AG09319 (cell line): ENCODE results near the gene WDR3.

ENCODE experiments used
- DNase-seq: peaks from one replicate; pipeline ENCODE4 v3.0.0-alpha.2; 2010; ENCODE audit warnings: low read depth; ENCODE audit errors: extremely low read depth
- TF ChIP-seq, protein P1 (sequence below): IDR thresholded peaks from 2 replicates; pipeline ENCODE4 v1.5.1; 2011; ENCODE audit warnings: low read depth, mild to moderate bottlenecking, inconsistent platforms, low read length, moderate library complexity

Gene WDR3

GRCh38 chr1:117929343-117930172 lies at the start of gene WDR3, which contains the start of gene GDAP2:
Gene WDR3, plus strand, starts transcription at chr1:117929739. Its CDS starts 3,581 bp downstream, at chr1:117933320.
Gene GDAP2, minus strand, starts transcription at chr1:117929621. Its CDS starts 9,264 bp downstream, at chr1:117920357.
- DNase-seq = peak; percentile 85
- TF ChIP-seq, protein P1, sequence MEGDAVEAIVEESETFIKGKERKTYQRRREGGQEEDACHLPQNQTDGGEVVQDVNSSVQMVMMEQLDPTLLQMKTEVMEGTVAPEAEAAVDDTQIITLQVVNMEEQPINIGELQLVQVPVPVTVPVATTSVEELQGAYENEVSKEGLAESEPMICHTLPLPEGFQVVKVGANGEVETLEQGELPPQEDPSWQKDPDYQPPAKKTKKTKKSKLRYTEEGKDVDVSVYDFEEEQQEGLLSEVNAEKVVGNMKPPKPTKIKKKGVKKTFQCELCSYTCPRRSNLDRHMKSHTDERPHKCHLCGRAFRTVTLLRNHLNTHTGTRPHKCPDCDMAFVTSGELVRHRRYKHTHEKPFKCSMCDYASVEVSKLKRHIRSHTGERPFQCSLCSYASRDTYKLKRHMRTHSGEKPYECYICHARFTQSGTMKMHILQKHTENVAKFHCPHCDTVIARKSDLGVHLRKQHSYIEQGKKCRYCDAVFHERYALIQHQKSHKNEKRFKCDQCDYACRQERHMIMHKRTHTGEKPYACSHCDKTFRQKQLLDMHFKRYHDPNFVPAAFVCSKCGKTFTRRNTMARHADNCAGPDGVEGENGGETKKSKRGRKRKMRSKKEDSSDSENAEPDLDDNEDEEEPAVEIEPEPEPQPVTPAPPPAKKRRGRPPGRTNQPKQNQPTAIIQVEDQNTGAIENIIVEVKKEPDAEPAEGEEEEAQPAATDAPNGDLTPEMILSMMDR = no peak

- DNase-seq = no peak
- TF ChIP-seq, protein P1 = no peak
These were observed 45.9 kb upstream of the WDR3 start for GRCh38 chr1:117883616-117884015.

DNA sequence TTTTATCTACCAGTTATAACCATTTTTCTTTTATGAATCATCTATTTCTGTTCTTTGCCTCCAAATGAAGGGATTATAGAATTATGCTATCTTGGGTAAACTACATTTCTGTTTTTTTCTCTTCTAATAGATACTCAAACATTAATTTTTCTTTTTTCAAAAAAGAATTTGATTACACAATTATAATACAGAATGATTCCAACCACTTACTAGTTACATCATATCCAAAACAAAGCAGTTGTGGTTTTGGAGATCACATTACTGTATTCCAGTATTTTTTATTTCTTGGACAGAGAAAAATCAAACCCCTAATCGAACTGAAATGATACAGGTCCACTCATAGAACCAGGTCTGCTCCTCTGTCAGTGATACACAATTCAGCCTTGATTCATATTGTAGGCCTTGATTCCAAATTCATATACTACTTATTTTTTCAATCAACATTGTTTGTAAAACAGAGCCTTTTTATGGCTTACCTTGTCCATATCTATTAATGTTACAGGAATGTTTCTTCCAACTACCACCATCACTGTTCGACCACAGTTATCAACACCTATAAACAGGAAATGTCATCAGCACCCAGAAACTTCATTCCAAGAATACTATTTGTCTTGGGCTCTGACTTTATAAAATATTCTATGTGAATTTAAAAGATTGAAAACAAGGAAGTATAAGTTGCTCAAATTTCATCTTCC lies 43.3 kb upstream of the WDR3 start:
- peak; percentile 56 for DNase-seq
- TF ChIP-seq, protein P1 = no peak

GRCh38 chr1:117890452-117890851 lies 39.1 kb upstream of the WDR3 start:
- DNase-seq = no peak
- TF ChIP-seq, protein P1 = no peak

DNA sequence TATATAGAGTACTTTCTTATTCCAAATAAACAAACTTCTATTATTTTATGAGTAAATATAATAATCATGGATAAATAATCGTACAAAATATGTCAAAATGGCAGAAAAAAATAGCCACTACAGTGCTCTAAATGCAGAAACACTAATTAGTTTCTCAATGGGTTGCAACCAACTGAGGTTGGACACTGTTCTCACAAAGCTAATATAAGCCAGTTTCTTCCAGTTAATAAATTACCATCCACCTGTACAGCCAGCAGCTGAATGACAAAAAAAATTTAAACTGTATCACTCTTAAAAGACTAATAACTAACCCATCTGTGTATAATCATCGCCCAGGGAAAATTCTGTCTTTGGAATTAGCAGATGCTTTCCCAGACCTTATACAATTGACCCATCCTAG lies 37.0 kb upstream of the WDR3 start:
- DNase-seq = no peak
- TF ChIP-seq, protein P1 = no peak

- DNase-seq = no peak
- TF ChIP-seq, protein P1 = no peak
These were observed 35.5 kb upstream of the WDR3 start for GRCh38 chr1:117894078-117894477.
